Measurements from ENCODE around the gene CABLES1.

Gene CABLES1

DNA sequence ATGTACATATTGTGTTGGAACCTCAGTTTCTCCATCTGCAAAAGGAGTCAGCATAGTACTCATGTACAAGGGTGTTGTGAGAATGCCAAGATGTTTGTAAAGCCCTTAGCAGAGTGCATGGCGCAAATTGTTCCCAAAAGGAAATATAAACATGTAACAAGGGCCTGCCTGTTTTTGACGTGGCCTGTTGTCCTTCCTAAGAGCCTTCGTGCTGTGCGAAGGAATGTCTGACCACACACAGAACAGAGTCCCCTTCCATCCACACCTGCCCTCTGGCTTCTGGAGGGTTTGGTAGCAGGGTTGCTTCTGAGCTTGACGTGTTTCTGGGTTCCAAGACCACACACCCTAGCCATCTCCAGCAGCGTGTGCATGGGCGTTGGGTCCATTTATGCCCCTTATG, 34.9 kb downstream of the CABLES1 start:
- no peak for DNase-seq (ENCODE audit: low spot score)

DNA sequence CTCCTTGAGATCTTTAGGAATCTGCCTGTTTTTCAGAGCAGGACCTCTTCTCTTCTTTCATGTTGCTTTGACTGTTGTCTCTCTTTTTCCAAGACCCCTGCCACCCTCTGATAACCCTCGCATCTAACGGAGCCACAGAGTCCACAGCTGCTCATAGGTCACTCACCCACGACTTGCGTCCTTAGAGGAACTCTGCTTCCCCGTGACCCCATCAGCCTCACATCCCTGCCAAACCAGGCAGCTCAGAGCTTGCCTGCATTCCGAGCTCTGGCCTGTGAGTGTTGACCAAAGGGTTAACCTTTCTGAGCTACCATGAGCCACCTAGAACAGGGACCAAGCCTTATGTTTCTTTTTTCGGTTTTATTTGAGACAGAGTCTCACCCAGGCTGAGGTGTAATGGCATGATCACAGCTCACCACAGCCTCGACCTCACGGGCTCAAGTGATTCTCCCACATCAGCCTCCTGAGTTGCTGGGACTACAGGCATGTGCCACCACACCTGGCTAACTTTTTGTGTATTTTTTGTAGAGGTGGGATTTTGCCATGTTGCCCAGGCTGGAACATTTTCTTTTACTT, 36.4 kb downstream of the CABLES1 start:
- DNase-seq (ENCODE audit: low spot score), result no peak

DNA sequence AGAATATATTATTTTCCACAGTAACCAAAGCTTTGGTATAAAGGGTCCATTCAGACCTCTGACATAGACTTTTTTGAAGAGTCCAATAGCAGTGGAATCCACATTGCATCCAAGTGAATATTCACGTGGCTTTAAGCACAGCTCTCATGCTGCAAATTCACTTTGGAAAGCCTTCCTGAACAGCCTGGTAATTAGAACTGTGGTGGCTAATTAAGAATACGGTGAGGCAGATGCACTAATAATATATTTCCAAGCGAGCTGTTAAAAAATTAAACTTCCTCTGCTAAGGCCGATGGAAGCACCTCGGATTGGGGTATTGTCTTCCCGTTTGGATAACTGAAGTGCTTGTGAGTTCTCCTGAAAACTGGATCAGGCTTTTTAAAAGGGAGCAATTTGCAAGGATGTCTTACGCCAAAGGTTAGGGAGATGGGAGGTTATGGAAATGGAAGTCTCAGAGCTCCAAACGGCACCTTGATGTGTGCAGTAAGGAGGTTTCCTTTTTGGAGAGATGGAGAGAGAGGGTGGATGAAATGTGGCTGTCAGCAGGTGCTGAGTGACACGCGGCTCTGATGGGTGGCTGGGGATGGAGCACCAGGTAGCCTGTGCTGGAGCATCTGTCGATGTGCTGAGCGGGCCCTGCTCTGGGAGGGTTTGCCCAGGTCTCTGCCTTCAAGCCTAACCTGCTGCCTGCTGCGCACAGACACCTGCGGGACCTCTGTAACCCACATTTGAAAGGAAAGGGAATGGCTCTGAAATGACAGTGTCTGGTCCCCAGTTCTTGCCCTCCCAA, 37.5 kb downstream of the CABLES1 start:
- no peak for DNase-seq (ENCODE audit: low spot score)

DNA sequence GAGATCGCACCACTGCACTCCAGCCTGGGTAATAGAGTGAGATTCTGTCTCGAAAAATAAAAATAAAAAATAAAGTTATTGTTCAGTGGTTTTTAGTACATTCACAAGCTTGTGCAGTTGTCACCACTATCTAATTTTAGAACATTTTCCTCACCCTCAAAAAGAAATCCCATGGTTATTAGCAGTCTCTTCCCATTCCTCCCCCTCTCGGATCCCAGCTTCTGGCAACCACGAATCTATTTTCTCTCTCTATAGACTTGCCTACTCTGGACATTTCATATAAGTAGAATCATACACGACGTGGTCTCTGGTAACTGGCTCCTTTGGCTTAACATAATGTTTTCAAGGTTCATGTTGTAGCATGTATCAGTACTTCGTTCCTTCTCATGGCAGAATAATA, 38.6 kb downstream of the CABLES1 start:
- DNase-seq (ENCODE audit: low spot score), result no peak

DNA sequence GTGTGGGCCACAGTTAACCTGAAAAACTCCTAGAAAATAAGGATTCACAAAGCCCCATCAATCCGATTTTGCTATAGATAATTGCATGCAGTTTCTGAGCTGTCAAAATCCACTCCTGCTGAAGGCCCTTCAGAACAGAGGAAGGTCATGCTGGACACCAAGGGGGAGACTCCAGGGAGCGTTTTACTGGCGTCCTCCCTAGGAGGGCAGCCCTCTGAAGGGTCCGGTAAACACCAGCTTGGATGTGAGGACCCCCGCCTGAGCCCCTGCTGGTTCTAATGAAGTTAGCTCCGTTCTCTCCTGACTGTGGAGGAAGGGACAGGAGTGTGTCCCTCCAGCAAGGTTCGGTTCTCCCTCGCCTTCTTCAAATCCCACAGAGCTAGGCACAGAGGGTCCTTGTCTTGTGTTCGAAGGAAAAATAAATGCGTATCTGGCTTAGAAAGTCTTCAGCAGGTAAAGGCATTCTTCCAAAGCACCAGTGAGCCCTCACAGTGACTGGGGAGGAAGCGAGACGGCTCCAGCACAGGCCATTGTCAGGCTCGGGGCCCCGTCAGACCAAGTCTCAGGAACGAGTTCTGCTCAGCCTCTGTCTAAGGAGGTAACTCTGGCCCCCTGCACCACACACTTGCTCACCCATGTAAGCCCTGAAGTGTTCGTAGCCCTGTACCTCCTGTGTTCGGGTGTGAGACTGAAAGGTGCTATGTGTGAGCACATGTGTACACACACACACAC, 41.6 kb downstream of the CABLES1 start:
- DNase-seq (ENCODE audit: low spot score), result no peak

DNA sequence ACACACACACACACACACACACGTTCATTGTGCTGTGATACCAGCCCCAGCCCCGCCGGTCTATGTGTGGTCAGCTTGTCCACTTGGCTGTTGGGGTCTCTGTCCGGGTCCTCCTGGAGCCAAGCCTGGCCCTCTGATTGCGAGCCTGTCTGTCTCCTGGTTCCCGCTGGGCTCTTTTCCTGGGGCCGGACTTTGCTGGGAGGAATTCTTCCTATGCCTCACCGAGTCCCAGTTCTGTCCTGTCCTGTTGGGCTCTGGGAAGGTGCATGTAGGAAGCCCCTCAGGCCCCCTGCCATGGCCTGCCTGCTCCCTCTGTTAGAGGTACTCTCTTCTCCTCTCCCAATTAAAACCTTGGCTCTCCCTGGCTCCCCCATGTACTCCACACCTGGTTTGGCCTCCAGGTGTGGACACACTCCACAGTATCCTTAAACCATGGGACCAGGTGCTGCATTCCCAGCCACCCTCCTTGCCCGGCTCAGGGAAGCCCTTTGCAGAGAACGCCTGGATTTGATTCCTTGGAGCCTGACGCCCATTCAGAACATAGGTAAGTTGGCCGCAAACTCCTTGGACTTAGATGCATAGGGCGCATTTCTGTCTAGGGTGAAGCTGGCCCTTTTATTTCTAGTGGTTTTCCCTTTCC, 42.3 kb downstream of the CABLES1 start:
- DNase-seq (ENCODE audit: low spot score), result no peak

DNA sequence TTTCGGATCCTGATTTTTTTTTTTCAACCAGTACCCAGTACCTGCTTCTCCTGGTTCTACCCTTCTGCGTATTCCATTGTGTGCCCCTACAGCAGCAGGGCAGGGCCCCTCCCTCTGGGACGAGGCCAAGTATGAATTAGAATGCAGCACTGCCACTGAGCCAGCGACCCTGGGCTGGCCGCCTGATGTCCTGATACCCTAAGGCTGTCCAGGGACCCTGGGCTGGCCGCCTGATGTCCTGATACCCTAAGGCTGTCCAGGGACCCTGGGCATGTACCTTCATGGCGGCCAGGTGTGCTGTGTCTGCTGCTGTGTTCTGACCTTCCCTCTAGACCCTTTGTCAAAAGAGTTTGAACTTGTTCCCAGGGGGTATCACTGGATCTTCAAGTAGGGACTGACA, 42.9 kb downstream of the CABLES1 start:
- DNase-seq (ENCODE audit: low spot score), result no peak

DNA sequence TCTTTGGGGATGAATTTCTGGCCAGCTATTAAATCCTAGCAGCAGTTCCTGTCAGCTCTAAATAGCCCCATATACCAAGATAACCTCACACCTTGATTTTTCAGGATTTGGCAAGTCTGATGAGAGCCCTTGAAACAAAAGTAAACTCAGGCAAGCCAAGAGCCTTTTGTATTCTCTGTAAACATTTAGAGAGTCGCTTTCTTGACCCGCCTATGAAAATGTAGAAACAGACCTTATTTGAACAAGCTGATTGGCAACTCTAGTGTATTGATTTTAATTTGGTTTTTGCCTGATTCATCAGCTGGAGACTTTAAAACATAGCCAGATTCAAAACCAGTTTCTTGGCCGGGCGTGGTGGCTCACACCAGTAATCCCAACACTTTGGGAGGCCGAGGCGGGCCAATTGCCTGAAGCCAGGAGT, 43.4 kb downstream of the CABLES1 start:
- DNase-seq (ENCODE audit: low spot score), result no peak

DNA sequence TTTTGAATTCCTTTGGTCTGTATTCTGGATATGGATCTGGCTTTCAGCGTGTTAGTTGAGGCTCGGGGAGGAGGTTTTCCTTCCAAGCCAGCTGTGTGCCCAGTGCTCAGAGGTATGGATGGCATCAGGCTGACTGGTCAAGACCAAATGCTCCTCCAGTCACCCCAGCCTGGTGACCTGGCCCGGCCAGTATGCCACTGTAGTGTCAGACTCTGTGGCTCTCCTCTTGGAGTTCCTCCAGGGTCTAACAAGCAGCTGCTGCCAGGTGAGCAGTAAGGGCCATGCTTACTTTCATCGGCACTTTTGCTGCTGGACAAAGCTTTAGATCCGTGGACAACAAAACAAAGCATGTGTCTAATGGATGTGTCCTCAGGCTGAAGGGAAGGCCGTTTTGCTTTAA, 44.1 kb downstream of the CABLES1 start:
- DNase-seq (ENCODE audit: low spot score), result no peak

DNA sequence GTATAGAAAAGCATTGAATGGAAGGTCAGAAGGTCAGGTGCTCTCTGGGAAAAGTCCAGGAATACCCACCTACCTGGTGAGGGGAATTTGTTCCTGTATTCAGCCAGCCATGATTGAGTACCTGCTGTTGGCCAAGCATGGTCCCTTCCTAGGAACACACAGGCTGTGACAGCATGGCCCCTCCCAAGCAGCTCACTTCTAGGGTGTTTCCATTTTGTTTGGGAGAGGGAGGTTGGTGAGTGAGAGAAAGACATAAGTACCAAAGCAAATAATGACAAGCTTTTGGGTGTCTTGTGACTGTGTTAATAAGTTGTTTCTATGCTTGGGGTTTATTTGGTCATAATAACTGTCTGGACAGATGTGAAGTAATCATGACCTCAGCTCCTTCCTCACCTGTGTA, 46.3 kb downstream of the CABLES1 start:
- no peak for DNase-seq (ENCODE audit: low spot score)

DNA sequence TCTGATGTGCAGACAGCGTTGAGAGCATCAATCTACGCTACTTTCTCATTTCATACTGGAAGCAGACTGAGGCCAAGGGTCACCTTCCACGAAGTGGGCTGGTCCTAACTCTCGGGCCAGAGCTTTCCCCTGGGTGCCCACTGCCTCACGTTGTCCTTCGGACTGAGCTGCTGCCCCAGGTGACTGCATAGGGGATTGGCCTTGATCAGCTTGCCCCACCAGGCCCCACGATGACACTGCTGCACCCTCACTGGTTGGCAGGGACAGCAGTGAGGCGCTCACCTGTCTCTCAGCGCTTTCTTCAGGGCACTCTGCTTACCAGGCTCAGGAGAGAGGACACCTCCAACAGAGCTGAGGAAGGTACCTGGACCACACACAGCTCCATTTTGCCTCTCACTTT, 47.3 kb downstream of the CABLES1 start:
- no peak for DNase-seq (ENCODE audit: low spot score)

DNA sequence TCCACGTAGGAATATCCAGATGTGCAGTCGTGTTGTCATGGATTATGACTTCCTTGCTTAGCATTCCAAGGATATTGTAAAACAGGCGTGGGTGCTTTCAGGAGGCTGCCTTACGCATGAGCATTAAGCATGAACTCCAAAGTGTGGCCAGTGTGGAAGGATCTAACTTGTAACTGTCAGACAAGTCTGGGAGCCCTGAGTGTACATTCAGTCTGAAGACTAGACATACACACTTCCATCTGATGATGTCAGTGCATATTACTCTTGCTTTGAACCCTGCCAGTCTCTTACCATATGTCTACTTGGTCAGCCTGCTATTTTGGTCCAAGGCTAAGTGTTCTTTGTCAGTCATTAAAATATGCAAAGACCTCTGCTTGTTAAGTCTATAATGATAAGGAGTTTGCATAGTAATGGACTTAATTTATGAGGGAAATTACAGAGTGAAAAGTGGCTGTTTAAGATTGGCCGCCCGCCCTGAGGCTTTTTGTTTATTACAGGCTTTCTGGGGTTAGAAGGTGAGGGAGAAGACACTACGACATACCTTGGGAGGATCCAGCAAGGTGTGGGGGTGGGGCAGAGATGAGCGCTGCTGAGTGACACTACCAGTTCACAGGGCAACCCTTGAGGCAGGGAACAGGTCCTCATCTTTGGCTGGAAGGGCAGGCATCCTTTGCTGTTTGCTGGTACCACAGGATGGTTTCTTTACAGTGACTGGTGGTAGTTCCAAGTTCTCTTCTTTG, 48.3 kb downstream of the CABLES1 start:
- no peak for DNase-seq (ENCODE audit: low spot score)

DNA sequence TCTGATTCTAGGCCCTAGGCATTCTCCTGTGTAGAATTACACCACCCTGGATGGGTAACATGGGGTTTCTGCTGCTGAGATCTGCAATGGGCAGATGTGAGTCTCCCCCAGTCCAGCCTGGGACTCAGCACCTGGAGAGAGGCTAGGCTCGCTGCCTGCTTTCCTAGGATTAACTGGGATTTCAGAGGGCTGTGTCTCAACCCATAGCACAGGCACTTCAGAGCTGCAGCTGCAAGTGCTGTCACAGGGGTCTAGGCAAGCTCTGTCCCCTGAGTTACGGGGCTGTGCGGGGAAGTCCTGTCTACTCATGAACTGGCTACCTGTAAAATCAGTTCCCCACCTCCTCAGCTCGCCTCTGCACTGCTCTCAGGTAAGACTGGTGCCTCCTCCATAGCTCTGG, 51.5 kb downstream of the CABLES1 start:
- no peak for DNase-seq (ENCODE audit: low spot score)

DNA sequence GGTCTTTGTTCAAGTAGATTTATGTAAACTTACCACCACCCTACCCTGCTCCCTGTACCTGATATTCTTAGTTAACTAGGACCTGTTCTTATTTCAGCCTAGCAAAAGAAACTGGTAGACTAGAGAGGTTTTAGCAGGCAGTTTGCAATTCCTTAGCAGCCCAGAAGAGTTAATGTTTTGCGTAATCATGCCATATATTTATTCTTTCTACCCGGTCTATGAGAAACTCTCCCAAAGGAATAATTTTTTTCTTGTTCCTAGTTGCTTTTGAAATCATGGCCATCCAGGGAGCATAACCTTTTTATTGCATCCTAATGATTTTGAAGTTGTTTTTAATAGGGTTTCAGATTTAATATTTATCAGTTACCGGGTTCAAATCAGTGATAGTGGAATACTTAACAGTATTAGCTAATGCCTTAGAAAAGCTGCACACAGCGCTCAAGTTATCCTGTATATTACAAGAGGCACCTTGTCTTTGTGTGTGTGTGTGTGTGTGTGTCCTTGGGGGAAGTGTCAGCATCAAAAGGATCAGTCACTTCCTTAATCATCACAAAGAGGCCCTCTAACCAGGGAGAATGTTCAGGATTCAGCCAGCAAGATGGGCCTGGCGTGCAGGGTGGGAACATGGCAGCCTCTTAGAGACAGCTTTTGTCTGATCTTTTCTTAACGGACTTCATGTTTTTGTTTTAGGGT, 52.9 kb downstream of the CABLES1 start:
- DNase-seq (ENCODE audit: low spot score), result no peak

DNA sequence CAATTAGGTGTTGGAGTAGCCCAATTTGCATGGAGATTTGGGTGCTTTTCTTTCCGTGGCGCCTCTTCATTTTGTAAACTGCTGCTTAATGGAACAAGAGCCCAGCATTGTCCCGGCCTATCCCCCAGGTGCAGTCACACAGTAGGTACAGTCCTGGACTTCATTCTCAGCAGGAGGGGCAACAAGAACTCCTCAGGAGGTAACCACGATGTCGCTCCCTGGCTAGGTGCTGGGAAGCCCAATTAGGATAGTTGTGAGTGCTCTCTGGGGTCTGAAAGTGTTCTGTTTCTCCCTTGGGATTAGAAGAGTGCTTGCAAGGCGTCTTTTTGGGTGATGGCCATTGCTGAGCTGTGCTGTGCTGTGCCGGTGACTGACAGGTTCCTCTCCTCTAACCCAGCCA, 53.8 kb downstream of the CABLES1 start:
- no peak for DNase-seq (ENCODE audit: low spot score)

DNA sequence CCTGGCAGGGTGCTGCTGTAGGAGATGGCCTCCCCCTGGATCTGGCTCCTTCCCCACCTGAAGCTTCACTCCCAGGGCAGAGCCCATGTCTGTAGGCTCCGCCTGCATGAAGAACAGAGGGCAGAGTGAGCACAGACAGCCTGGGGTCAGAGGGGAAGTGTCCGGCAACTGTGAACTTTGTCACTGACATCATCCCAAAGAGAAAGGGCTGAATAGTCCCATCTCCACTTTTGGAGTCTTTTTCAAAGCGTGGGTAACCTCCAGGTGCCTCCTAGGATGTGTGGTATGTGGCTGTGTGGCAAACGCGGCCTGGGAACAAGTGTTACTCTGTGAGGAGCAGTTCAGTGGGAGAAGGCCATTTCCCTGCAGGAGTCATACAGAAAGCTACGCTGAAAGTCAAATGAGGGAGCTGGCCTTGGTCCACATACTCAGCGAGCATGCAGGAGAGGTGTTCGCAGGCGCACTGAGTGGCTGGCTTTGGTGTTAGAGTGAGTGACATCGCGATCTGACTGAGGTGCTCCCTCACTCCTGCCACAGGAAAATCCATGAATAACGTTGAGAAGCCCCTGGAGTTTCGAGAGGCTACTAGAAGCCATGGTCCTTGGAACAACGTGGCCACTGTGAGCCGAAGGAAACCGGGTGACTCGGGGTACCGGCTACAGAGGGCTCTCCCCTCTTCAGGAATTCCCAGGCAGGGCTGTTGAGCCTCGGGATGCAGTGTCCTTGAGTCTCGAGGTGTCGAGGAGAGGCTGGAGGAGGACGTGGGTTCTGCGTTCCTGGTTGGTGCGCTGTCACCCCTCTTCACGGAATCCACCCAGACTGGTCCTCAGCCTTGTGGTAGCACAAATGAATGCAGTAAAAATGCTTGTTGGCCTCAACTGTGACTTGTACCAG, 54.7 kb downstream of the CABLES1 start:
- peak; percentile 13 for DNase-seq (ENCODE audit: low spot score)

DNA sequence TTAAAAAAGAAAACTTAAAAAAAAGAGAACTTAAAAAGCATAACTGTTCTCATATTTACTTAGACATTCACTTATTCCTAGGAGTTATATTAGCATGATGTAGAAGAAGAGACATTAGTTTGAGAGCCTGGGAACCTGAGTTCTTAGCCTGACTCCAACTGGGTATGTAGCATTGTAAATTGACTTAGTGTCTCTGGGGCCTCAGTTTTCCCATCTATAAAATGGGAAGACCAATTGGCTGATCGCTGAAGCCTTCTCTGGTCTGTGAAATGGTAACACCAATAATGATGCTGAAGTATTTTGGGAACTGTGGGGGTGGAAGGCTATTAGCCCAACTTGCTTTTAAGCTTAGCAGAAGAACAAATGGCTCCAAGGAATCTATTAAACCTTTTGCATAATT, 55.9 kb downstream of the CABLES1 start:
- DNase-seq (ENCODE audit: low spot score), result no peak

DNA sequence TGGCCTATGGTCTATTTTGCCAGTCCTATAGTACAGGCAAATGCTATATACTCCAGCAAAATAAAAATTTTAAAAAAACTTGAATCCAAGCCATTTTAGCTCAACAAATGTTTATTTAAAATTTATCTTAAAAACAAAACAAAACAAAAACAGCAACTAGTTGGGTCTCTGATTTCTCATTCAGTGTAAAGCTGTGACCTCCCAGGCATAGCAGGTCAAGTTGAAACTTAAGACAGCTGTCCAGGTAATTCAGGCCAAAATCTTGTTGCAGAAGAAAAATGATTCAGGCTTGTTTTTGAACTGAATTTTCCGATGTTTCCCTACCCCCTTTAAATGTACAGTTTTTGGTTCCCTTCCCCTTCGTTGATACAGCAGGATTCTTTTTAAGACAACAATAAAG, 58.5 kb downstream of the CABLES1 start:
- no peak for DNase-seq (ENCODE audit: low spot score)

DNA sequence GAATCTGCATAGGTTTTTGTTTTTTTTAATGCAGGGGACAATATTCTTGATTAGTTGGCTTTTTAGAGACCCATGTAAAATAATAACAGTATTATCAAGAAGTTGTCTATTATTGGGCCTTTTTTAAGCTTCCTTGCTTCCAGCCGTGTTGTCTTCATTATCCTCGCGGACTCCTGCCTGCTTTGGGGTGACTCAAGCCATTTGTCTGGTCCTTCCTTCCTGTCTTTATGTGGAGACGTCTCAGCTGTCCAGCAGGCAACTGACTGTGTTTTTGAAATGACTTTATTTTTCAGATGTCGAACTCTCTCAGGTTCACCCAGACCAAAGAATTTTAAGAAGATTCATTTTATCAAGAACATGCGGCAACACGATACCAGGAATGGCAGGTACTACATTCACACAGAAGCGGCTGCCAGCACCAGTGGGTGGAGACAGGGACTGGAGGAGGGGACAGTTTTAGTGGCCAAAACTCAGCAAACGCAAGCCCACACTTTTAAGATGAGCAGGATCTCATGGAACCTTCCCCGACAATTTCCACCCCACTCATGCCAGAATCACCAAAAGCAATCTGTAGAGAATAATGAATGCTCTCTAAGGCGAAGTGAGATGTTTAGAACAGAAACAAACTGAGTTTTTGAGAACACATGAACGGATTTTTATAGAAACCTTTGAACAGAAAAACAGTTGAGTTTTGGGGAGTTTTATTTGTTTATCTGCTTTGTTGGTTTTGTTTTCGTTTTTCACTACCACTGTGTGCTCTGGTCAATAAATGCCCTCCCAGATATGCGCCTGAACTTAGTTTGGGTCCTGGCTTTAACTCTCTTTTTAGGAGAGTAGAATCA, 59.1 kb downstream of the CABLES1 start:
- DNase-seq (ENCODE audit: low spot score), result no peak

All from HuH-7.5 (cell line).